Keratinocyte (primary cell): Measurements from ENCODE around the gene CLDN20.

Experiments used
- CTCF ChIP-seq, 3 experiments: IDR thresholded peaks in 1 of 3; conservative IDR thresholded peaks in 1 of 3; optimal IDR thresholded peaks in 1 of 3; 2 replicates in 2 of 3; 3 replicates in 1 of 3; pipeline versions ENCODE3 to v1.5.1; 2011; ENCODE audit warnings: low read length in 3 of 3, mild to moderate bottlenecking in 3 of 3, moderate library complexity in 2 of 3, control low read depth in 1 of 3, inconsistent platforms in 1 of 3; ENCODE audit not compliant: insufficient read depth in 2 of 3; ENCODE audit errors: extremely low read depth in 1 of 3
- EZH2 ChIP-seq: IDR thresholded peaks from one replicate; pipeline ENCODE4 v1.6.1; 2012; ENCODE audit warnings: inconsistent platforms, mild to moderate bottlenecking, low read length, moderate library complexity

GRCh38 chr6:155303361-155303870, 39.6 kb downstream of the CLDN20 start:
- TF ChIP-seq CTCF (optimal IDR thresholded peaks at IDR 0.05 in 1 of 3, IDR thresholded peaks at IDR 0.05 in 1 of 3, conservative IDR thresholded peaks at IDR 0.05 in 1 of 3; ENCODE audit: extremely low read depth in 1 of 3, insufficient read depth in 2 of 3, low read length in 3 of 3), result no peak
- TF ChIP-seq EZH2, result no peak
